ENCODE measurements around the gene TTC21B. TPM values are rescaled to one million over a fixed set of nuclear protein-coding genes. Genes with fewer than 3 reads are reported as not detected.

The TTC21B gene
- polyA plus RNA-seq, 10 donors: 14.0 to 28.0 (median 19.1) TPM

GRCh38 chr2:165927774-165928173, 25.8 kb downstream of the TTC21B start:
- DNase-seq: no peak

- DNase-seq: no peak
Measured at GRCh38 chr2:165927353-165927752, 26.2 kb downstream of the TTC21B start.

- no peak for DNase-seq
Measured at GRCh38 chr2:165924946-165925345, 28.6 kb downstream of the TTC21B start.

- DNase-seq: no peak
Measured at GRCh38 chr2:165920748-165921147, 32.8 kb downstream of the TTC21B start.

- DNase-seq: no peak
Measured at GRCh38 chr2:165913636-165914035, 39.9 kb downstream of the TTC21B start.

GRCh38 chr2:165911981-165912380, 41.6 kb downstream of the TTC21B start:
- no peak for DNase-seq

GRCh38 chr2:165911231-165911630, 42.3 kb downstream of the TTC21B start:
- no peak for DNase-seq

- no peak for DNase-seq
Measured at GRCh38 chr2:165909466-165909865, 44.1 kb downstream of the TTC21B start.

- DNase-seq: no peak
Measured at GRCh38 chr2:165905854-165906253, 47.7 kb downstream of the TTC21B start.

GRCh38 chr2:165905269-165905668, 48.3 kb downstream of the TTC21B start:
- no peak for DNase-seq

- no peak for DNase-seq
Measured at GRCh38 chr2:165904432-165904831, 49.1 kb downstream of the TTC21B start.

GRCh38 chr2:165903406-165903805, 50.2 kb downstream of the TTC21B start:
- DNase-seq: no peak

GRCh38 chr2:165902934-165903333, 50.6 kb downstream of the TTC21B start:
- peak; percentile 28 to 78 (median 50) for DNase-seq

- DNase-seq: peak; percentile 25 to 78 (median 40)
Measured at GRCh38 chr2:165901620-165902298, 51.8 kb downstream of the TTC21B start.

- no peak for DNase-seq
Measured at GRCh38 chr2:165899311-165899710, 54.3 kb downstream of the TTC21B start.

- no peak for DNase-seq
Measured at GRCh38 chr2:165898381-165898780, 55.2 kb downstream of the TTC21B start.

- peak in 1 of 3 donors; percentile 21 for DNase-seq
Measured at GRCh38 chr2:165897726-165898125, 55.9 kb downstream of the TTC21B start.

- DNase-seq: no peak
Measured at GRCh38 chr2:165897074-165897473, 56.5 kb downstream of the TTC21B start.

GRCh38 chr2:165895974-165896373, 57.6 kb downstream of the TTC21B start:
- DNase-seq: no peak

- no peak for DNase-seq
Measured at GRCh38 chr2:165893556-165893955, 60.0 kb downstream of the TTC21B start.

- no peak for DNase-seq
Measured at GRCh38 chr2:165892526-165892925, 61.0 kb downstream of the TTC21B start.

GRCh38 chr2:165891943-165892342, 61.6 kb downstream of the TTC21B start:
- DNase-seq: no peak

- no peak for DNase-seq
Measured at GRCh38 chr2:165891345-165891744, 62.2 kb downstream of the TTC21B start.

- DNase-seq: no peak
Measured at GRCh38 chr2:165889798-165890197, 63.8 kb downstream of the TTC21B start.

Measured in muscle of back (tissue), 11 donors.